IMR-90 (cell line): ENCODE measurements around the gene HSP90AB1. TPM values are rescaled to one million over a fixed set of nuclear protein-coding genes. Genes with fewer than 3 reads are reported as not detected.
A peak's percentile ranks its signal among the peaks of the same experiment; 100 is the strongest.

Source experiments
- ATAC-seq: fragments of 200-7000 bp; cut with Tn5 transposase; 2 replicates; pipeline ENCODE4 v1.9.1; 2020; ENCODE audit warnings: low read depth, mild to moderate bottlenecking, moderate library complexity
- BruUV-seq: library from RNA; stranded (reverse); fragments of 400-500 nt; replicated peaks from 2 replicates; lab custom pipeline; 2021; lab: Mats Ljungman, UMichigan
- CTCF ChIA-PET: fragments of 300-600 bp; formaldehyde crosslinking; extraction: SDS; loops from one replicate; lab custom pipeline; 2021; ENCODE audit warnings: antibody characterized with exemption; lab: Yijun Ruan, JAX
- POLR2A ChIA-PET: fragments of 300-600 bp; sonication (Branson Sonifier 250); formaldehyde crosslinking; loops from one replicate; lab custom pipeline; 2022; ENCODE audit warnings: antibody characterized with exemption; ENCODE audit not compliant: unreplicated experiment; lab: Charles Lee
- DNase-seq: peaks from one replicate; pipeline ENCODE4 v3.0.0; 2013
- H2AFZ ChIP-seq: replicated peaks from 2 replicates; pipeline ENCODE3; 2013; ENCODE audit warnings: low read length, mild to moderate bottlenecking; ENCODE audit not compliant: poor library complexity
- H2AK5ac ChIP-seq: 2 replicates; pipeline ENCODE4 v1.6.1; 2013; ENCODE audit warnings: low read depth, low read length, inconsistent platforms
- H2AK9ac ChIP-seq: replicated peaks from 2 replicates; pipeline ENCODE3; 2013; ENCODE audit warnings: mild to moderate bottlenecking, low read depth, low read length, moderate library complexity; ENCODE audit not compliant: poor library complexity
- H2BK120ac ChIP-seq: 2 replicates; pipeline ENCODE4 v1.6.1; 2013; ENCODE audit warnings: low read depth, low read length, inconsistent platforms
- H2BK15ac ChIP-seq: 3 replicates; pipeline ENCODE4 v1.6.1; 2013; ENCODE audit warnings: low read depth, low read length, inconsistent platforms
- H2BK20ac ChIP-seq: 2 replicates; pipeline ENCODE4 v1.6.1; 2013; ENCODE audit warnings: low read depth, mild to moderate bottlenecking, inconsistent platforms, low read length, moderate library complexity
- H2BK5ac ChIP-seq: 2 replicates; pipeline ENCODE4 v1.6.1; 2013; ENCODE audit warnings: mild to moderate bottlenecking, low read depth, low read length, inconsistent platforms; ENCODE audit not compliant: poor library complexity, severe bottlenecking
- H3K14ac ChIP-seq: replicated peaks from 2 replicates; pipeline ENCODE4 v1.6.1; 2013; ENCODE audit warnings: low read depth, low read length, inconsistent platforms
- H3K18ac ChIP-seq: 2 replicates; pipeline ENCODE4 v1.6.1; 2013; ENCODE audit warnings: low read depth, low read length, control low read depth
- H3K23ac ChIP-seq: 2 replicates; pipeline ENCODE4 v1.6.1; 2013; ENCODE audit warnings: low read depth, low read length, inconsistent platforms
- H3K27ac ChIP-seq: 2 replicates; pipeline ENCODE4 v1.5.1; 2013; ENCODE audit warnings: mild to moderate bottlenecking, control low read depth, low read length; ENCODE audit not compliant: insufficient read depth
- H3K27me3 ChIP-seq: 2 replicates; pipeline ENCODE4 v1.6.1; 2013; ENCODE audit warnings: low read length; ENCODE audit not compliant: control insufficient read depth, insufficient read depth
- H3K36me3 ChIP-seq: 2 replicates; pipeline ENCODE4 v1.6.1; 2013; ENCODE audit warnings: low read length, mixed read lengths; ENCODE audit not compliant: control insufficient read depth, insufficient read depth
- H3K4ac ChIP-seq: 2 replicates; pipeline ENCODE4 v1.6.1; 2013; ENCODE audit warnings: low read depth, low read length, inconsistent platforms
- H3K4me1 ChIP-seq: 2 replicates; pipeline ENCODE4 v1.6.1; 2013; ENCODE audit warnings: low read length, mixed read lengths; ENCODE audit not compliant: control insufficient read depth, insufficient read depth
- H3K4me2 ChIP-seq: 2 replicates; pipeline ENCODE4 v1.6.1; 2013; ENCODE audit warnings: low read depth, mild to moderate bottlenecking, control low read depth, low read length, moderate library complexity
- H3K4me3 ChIP-seq: 2 replicates; pipeline ENCODE4 v1.5.1; 2013; ENCODE audit warnings: low read depth, mild to moderate bottlenecking, control low read depth, low read length, moderate library complexity; ENCODE audit not compliant: insufficient read depth
- H3K56ac ChIP-seq: 2 replicates; pipeline ENCODE4 v1.6.1; 2013; ENCODE audit warnings: low read length, inconsistent platforms; ENCODE audit not compliant: insufficient read depth; ENCODE audit errors: extremely low read depth
- H3K79me1 ChIP-seq, 2 experiments: 2 replicates each; pipeline ENCODE4 v1.6.1; 2013; ENCODE audit warnings: low read length in 2 of 2, inconsistent platforms in 1 of 2, low read depth in 1 of 2
- H3K9ac ChIP-seq: 2 replicates; pipeline ENCODE4 v1.6.1; 2013; ENCODE audit warnings: low read depth, low read length, control low read depth
- H3K9me1 ChIP-seq: 2 replicates; pipeline ENCODE4 v1.6.1; 2013; ENCODE audit warnings: low read length, inconsistent platforms; ENCODE audit not compliant: insufficient read depth
- H3K9me3 ChIP-seq: 2 replicates; pipeline ENCODE4 v1.6.1; 2013; ENCODE audit warnings: low read length; ENCODE audit not compliant: control insufficient read depth, insufficient read depth
- H4K20me1 ChIP-seq: 2 replicates; pipeline ENCODE4 v1.6.1; 2013; ENCODE audit warnings: low read length, inconsistent platforms; ENCODE audit not compliant: insufficient read depth
- H4K5ac ChIP-seq: 2 replicates; pipeline ENCODE4 v1.6.1; 2013; ENCODE audit warnings: mild to moderate bottlenecking, low read depth, low read length, control low read depth
- H4K8ac ChIP-seq, 2 experiments: 2 replicates each; pipeline ENCODE4 v1.6.1; 2013; ENCODE audit warnings: low read depth in 2 of 2, low read length in 2 of 2, control low read depth in 1 of 2, inconsistent platforms in 1 of 2
- H4K91ac ChIP-seq: 2 replicates; pipeline ENCODE4 v1.6.1; 2013; ENCODE audit warnings: low read depth, low read length, inconsistent platforms; ENCODE audit not compliant: insufficient read depth
- BHLHE40 ChIP-seq: fragments of 150-350 bp; IDR thresholded peaks from 2 replicates; pipeline ENCODE4 v1.6.1; 2016; ENCODE audit warnings: mild to moderate bottlenecking, low read depth, low read length
- FOS ChIP-seq: fragments of 150-350 bp; IDR thresholded peaks from 2 replicates; pipeline ENCODE4 v1.6.1; 2016; ENCODE audit warnings: low read depth, low read length
- POLR2A ChIP-seq: IDR thresholded peaks from 2 replicates; pipeline ENCODE4 v1.6.1; 2012; ENCODE audit warnings: mild to moderate bottlenecking, low read depth, low read length
- RAD21 ChIP-seq: IDR thresholded peaks from 2 replicates; pipeline ENCODE4 v1.6.1; 2012; ENCODE audit warnings: low read length, improper control_type of control experiment
- WGBS, 2 experiments: methylation state at CpG; one replicate each; pipeline versions ENCODE4 v1.1.5 to v1.1.7; 2013; ENCODE audit warnings: missing lambda C conversion rate in 2 of 2; ENCODE audit not compliant: insufficient read length in 1 of 2; ENCODE audit errors: extremely low coverage in 2 of 2; 5-methylcytosine and 5-hydroxymethylcytosine counted together
- dilution Hi-C: fragments of 300-500 bp; cut with HindIII; formaldehyde crosslinking; loops from one replicate; pipeline ENCODE4 v1.14.3; 2018; ENCODE audit warnings: low sequenced_read_pairs; ENCODE audit not compliant: unreplicated experiment
- in situ Hi-C: fragments of 300-500 bp; cut with MboI; formaldehyde crosslinking; loops from 3 replicates; pipeline ENCODE4 v1.14.3; 2019; ENCODE audit warnings: low sequenced_read_pairs, inconsistent platforms, mixed read lengths
- intact Hi-C: fragments of 100-400 bp; cut with micrococcal nuclease; formaldehyde crosslinking; loops from 2 replicates; pipeline ENCODE4 v1.10.0; 2022
- microRNA-seq, 2 experiments: library from miRNA; stranded (forward) in 1 of 2; unstranded in 1 of 2; fragments of 10-50 nt in 1 of 2; fragments of <30 nt in 1 of 2; gene quantifications in 1 of 2; microRNA quantifications in 1 of 2; one replicate each; pipeline versions ENCODE3 to v1.1.0; 2013 to 2020; ENCODE audit not compliant: insufficient read depth in 1 of 2, insufficient read length in 1 of 2, unreplicated experiment in 1 of 2
- polyA plus RNA-seq, 3 experiments: library from polyadenylated mRNA; depleted of rRNA; stranded (reverse); fragments of >200 nt; gene quantifications; 2 replicates each; pipeline ENCODE4 v1.2.3, GENCODE V29; 2012; ENCODE audit warnings: low replicate concordance in 1 of 3
- small RNA-seq, 5 experiments: library from RNA; depleted of rRNA; stranded (forward); fragments of <200 nt; gene quantifications; one replicate each; pipeline ENCODE3, GENCODE V24; 2012
- total RNA-seq: library from RNA; depleted of rRNA; stranded (reverse); fragments of >200 nt; gene quantifications from 2 replicates; pipeline ENCODE4 v1.2.3, GENCODE V29; 2012; rRNA removed
- TF ChIP-seq, protein P1 (sequence below): fragments of 150-350 bp; IDR thresholded peaks from 2 replicates; pipeline ENCODE4 v1.6.1; 2016; ENCODE audit warnings: low read depth, mild to moderate bottlenecking, low read length, moderate library complexity, borderline replicate concordance

Gene HSP90AB1
- total and polyA plus RNA-seq, 2 of the 4 experiments (the other 2 are of a cell fraction): 887 to 1,307 TPM

DNA sequence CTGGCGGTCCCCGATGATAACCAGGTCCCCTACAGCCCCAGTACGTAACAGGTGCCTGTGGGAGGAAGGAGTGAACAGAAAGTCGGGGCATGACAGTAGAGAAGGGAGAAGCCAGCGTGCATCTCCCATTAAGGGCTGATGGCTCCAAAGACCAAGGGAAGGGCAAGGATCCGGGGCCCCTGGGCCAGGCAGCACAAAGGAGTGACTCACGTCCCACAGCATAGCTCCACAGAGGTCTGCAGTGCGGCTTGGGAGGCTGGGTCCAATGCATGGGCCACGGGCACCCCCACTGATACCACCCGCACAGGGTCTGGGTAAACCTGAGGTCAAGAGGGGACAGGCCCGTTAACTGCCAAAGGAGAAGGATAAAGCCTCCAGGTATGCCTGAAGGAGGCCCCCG lies 56.0 kb downstream of the HSP90AB1 start:
- Histone ChIP-seq H3K9me3 (no peaks in the 10 kb centered on the region), H2BK15ac (no peak overlapping the region), H2AFZ (peak overlapping the region; percentile 32), H3K36me3 (peaks cover 65% of the 10 kb centered on the region), H3K4me3 (no peak overlapping the region), H4K5ac (no peak overlapping the region), H3K79me1 (0 out of 4 replicates have a peak, but pooled peaks cover 0 to 2% of the 10 kb centered on the region in 2 experiments), H3K27ac (no peak overlapping the region), H3K9me1 (no peaks in the 10 kb centered on the region), H3K56ac (no peak overlapping the region), H4K20me1 (no peaks in the 10 kb centered on the region), H2BK5ac (no peak overlapping the region), H2AK5ac (no peak overlapping the region), H2BK20ac (no peak overlapping the region), H3K23ac (no peak overlapping the region), H2BK120ac (no peak overlapping the region), H3K27me3 (peaks cover 2% of the 10 kb centered on the region; the same call in 1 of the 2 replicates), H4K8ac (no peak overlapping the region), H2AK9ac (no peak overlapping the region), H3K14ac (no peak overlapping the region), H3K18ac (no peak overlapping the region), H4K91ac (no peak overlapping the region), H3K4me1 (no peaks in the 10 kb centered on the region), H3K9ac (no peak overlapping the region), H3K4ac (no peak overlapping the region), H3K4me2 (no peak overlapping the region)
- CTCF ChIA-PET: no interaction called here
- TF ChIP-seq RAD21 (no peak), POLR2A (no peak), BHLHE40 (no peak), FOS (no peak)
- TF ChIP-seq, protein P1, sequence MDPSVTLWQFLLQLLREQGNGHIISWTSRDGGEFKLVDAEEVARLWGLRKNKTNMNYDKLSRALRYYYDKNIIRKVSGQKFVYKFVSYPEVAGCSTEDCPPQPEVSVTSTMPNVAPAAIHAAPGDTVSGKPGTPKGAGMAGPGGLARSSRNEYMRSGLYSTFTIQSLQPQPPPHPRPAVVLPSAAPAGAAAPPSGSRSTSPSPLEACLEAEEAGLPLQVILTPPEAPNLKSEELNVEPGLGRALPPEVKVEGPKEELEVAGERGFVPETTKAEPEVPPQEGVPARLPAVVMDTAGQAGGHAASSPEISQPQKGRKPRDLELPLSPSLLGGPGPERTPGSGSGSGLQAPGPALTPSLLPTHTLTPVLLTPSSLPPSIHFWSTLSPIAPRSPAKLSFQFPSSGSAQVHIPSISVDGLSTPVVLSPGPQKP: no peak
- DNase-seq: no peak
- ATAC-seq: no peak
- in situ Hi-C loops (no loop called here), intact Hi-C loops (no loop called here), dilution Hi-C loops (no loop called here)
- POLR2A ChIA-PET: no interaction called here
- BruUV-seq: no TSS peak
- WGBS, 2 experiments: 57% methylated on average over 2 of the region's 12 CpGs; no CpG with 5 or more reads in 1 of the 2 experiments

Small RNAs within 50 kb of the gene (microRNA-seq; reads per million reads assigned to microRNA genes)
- not detected for gene RN7SL811P (ENCODE audit: insufficient read depth, insufficient read length)

Small RNAs within 50 kb of the gene (small RNA-seq; reads per million reads assigned to genes)
- 0 reads per million in 5 experiments for gene RN7SL811P

Other genes with a start within 250 kb of the HSP90AB1 start
- gene MRPL14, start 119.6 kb upstream of the HSP90AB1 start, total RNA-seq: 43.7 and 52.8 TPM in 2 replicates
- 87.9 and 102 TPM in 2 replicates for gene MRPL14, start 119.6 kb upstream of the HSP90AB1 start, polyA plus RNA-seq (2012; rRNA removed)
- 12.2 and 12.8 TPM in 2 replicates for gene TMEM63B, start 119.5 kb upstream of the HSP90AB1 start, total RNA-seq
- 42.6 and 45.6 TPM in 2 replicates for gene TMEM63B, start 119.5 kb upstream of the HSP90AB1 start, polyA plus RNA-seq (2012; rRNA removed)
- not detected in 2 replicates for gene CAPN11, start 88.3 kb upstream of the HSP90AB1 start, total RNA-seq
- gene CAPN11, start 88.3 kb upstream of the HSP90AB1 start, polyA plus RNA-seq (2012; rRNA removed): not detected in 2 replicates
- not detected in 2 replicates for gene MYMX, start 30.2 kb upstream of the HSP90AB1 start, total RNA-seq
- gene MYMX, start 30.2 kb upstream of the HSP90AB1 start, polyA plus RNA-seq (2012; rRNA removed): not detected in 2 replicates
- gene SLC29A1, start 23.5 kb upstream of the HSP90AB1 start, total RNA-seq: 4.1 and 4.7 TPM in 2 replicates
- gene SLC29A1, start 23.5 kb upstream of the HSP90AB1 start, polyA plus RNA-seq (2012; rRNA removed): 22.1 and 23.2 TPM in 2 replicates
- 41.7 and 51.4 TPM in 2 replicates for gene SLC35B2, start 10.4 kb downstream of the HSP90AB1 start, total RNA-seq
- gene SLC35B2, start 10.4 kb downstream of the HSP90AB1 start, polyA plus RNA-seq (2012; rRNA removed): 89.9 and 94.8 TPM in 2 replicates
- 7.5 and 7.9 TPM in 2 replicates for gene NFKBIE, start 18.4 kb downstream of the HSP90AB1 start, total RNA-seq
- gene NFKBIE, start 18.4 kb downstream of the HSP90AB1 start, polyA plus RNA-seq (2012; rRNA removed): 13.0 and 16.7 TPM in 2 replicates
- gene TMEM151B, start 23.3 kb downstream of the HSP90AB1 start, total RNA-seq: not detected in 2 replicates
- not detected in 2 replicates for gene TMEM151B, start 23.3 kb downstream of the HSP90AB1 start, polyA plus RNA-seq (2012; rRNA removed)
- gene AARS2, start 66.2 kb downstream of the HSP90AB1 start, total RNA-seq: 10.4 and 10.8 TPM in 2 replicates
- 9.1 and 10.3 TPM in 2 replicates for gene AARS2, start 66.2 kb downstream of the HSP90AB1 start, polyA plus RNA-seq (2012; rRNA removed)
- not detected in 2 replicates for gene SPATS1, start 95.5 kb downstream of the HSP90AB1 start, total RNA-seq
- gene SPATS1, start 95.5 kb downstream of the HSP90AB1 start, polyA plus RNA-seq (2012; rRNA removed): not detected in 2 replicates
- gene CDC5L, start 140.6 kb downstream of the HSP90AB1 start, total RNA-seq: 17.7 and 29.7 TPM in 2 replicates
- 8.9 and 9.9 TPM in 2 replicates for gene CDC5L, start 140.6 kb downstream of the HSP90AB1 start, polyA plus RNA-seq (2012; rRNA removed)